Measurements from ENCODE around the gene OSGEP.

Gene OSGEP

DNA sequence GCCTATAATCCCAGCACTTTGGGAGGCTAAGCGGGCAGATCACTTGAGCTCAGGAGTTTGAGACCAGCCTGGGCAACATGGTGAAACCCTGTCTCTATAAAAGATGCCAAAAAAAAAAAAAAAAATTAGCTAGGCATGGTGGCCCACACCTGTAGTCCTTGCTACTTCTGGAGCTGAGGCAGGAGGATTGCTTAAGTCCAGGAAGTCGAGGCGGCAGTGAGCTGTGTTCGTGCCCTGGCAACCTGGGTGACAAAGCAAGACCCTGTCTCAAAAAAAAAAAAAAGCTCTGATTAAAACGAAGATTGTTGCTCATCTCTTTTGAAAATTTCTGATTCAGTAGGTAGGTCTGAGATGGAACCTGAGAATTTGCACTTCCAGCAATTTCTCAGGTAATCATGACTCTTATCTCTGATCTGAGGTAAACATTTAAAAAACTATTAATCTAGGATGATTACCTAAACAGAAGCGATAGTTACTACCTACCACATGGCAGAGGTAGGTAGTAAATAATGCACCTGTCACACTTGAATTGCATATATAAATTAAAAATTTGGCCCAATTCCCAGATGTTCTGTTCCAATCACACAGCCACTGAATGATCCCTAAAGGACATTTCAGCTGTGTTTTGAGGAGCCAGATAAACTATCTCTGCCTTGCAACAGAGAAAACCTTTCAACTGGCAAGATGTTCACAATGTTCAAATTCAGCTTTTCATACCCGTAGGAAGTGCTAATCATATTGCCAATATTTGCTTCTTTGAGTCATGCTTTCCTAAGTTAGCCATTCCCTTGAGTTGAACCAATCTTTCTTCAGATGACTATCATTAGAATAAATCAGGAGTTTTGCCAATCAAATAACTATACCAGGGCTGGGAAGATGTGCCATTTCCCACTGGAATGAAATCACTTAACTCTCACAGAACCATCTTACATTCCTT lies 37.1 kb downstream of the OSGEP start:
- TF ChIP-seq, protein P1, sequence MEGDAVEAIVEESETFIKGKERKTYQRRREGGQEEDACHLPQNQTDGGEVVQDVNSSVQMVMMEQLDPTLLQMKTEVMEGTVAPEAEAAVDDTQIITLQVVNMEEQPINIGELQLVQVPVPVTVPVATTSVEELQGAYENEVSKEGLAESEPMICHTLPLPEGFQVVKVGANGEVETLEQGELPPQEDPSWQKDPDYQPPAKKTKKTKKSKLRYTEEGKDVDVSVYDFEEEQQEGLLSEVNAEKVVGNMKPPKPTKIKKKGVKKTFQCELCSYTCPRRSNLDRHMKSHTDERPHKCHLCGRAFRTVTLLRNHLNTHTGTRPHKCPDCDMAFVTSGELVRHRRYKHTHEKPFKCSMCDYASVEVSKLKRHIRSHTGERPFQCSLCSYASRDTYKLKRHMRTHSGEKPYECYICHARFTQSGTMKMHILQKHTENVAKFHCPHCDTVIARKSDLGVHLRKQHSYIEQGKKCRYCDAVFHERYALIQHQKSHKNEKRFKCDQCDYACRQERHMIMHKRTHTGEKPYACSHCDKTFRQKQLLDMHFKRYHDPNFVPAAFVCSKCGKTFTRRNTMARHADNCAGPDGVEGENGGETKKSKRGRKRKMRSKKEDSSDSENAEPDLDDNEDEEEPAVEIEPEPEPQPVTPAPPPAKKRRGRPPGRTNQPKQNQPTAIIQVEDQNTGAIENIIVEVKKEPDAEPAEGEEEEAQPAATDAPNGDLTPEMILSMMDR (IDR thresholded peaks at IDR 0.05; ENCODE audit: low read depth, low read length), result no peak
- no peak for TF ChIP-seq MYC (IDR thresholded peaks at IDR 0.05; ENCODE audit: low read depth, low read length)
- TF ChIP-seq, protein P2, sequence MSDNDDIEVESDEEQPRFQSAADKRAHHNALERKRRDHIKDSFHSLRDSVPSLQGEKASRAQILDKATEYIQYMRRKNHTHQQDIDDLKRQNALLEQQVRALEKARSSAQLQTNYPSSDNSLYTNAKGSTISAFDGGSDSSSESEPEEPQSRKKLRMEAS (IDR thresholded peaks at IDR 0.05; ENCODE audit: low read depth, low read length), result no peak
- no peak for TF ChIP-seq POLR2A (IDR thresholded peaks at IDR 0.05; ENCODE audit: extremely low read depth, insufficient read length)
- H3K4me3 ChIP-seq (ENCODE audit: low read depth, low read length), result no peak overlapping the region
- no peak for DNase-seq (ENCODE audit: low read depth)

DNA sequence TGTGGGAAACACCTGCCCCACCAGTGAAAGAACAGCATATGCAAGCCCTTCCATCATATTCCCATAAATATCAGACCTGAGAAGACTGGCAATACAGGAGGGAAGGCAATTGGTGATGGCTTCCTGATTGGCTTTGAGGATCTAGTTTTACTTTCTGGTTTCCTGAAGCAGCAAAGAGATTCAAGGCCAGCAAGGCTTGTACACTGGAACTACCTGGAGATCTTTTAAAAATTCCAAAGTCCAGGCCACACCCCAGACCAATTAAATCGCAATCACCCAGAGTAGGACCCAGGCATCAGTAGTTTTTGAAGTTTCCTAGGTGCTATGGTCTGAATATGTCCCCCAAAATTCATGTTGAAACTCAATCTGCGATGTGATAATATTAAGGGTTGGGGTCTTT lies 38.4 kb downstream of the OSGEP start:
- H3K4me3 ChIP-seq (ENCODE audit: low read depth, low read length), result no peak overlapping the region
- DNase-seq (ENCODE audit: low read depth), result no peak
- TF ChIP-seq POLR2A (IDR thresholded peaks at IDR 0.05; ENCODE audit: extremely low read depth, insufficient read length) (no peak), MYC (IDR thresholded peaks at IDR 0.05; ENCODE audit: low read depth, low read length) (no peak)
- TF ChIP-seq, protein P2 (IDR thresholded peaks at IDR 0.05; ENCODE audit: low read depth, low read length), result no peak
- TF ChIP-seq, protein P1 (IDR thresholded peaks at IDR 0.05; ENCODE audit: low read depth, low read length), result no peak

DNA sequence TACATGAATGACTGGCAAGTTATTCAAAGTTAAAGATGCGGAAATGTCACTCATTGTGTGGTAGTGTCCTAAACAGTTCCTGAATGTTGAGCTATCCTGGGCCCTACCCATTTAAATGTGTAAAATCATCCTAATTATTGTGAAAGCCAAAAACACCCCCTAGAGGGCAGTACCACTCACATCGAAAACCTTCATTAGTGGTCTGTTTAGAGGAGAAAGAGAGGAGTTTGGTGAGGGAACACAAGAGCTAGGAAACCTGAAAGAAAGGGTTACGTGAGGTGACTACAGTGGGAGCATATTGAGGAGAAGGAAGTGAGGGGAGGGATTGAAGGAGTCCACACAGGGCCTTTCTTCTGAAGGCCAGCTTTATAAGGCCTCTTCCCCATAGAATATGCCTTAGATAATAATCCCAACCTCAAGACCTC lies 38.8 kb downstream of the OSGEP start:
- TF ChIP-seq POLR2A (IDR thresholded peaks at IDR 0.05; ENCODE audit: extremely low read depth, insufficient read length) (no peak), MYC (IDR thresholded peaks at IDR 0.05; ENCODE audit: low read depth, low read length) (no peak)
- TF ChIP-seq, protein P1 (IDR thresholded peaks at IDR 0.05; ENCODE audit: low read depth, low read length), result peak; percentile 54
- TF ChIP-seq, protein P2 (IDR thresholded peaks at IDR 0.05; ENCODE audit: low read depth, low read length), result no peak
- DNase-seq (ENCODE audit: low read depth), result peak; percentile 83
- H3K4me3 ChIP-seq (ENCODE audit: low read depth, low read length), result no peak overlapping the region

DNA sequence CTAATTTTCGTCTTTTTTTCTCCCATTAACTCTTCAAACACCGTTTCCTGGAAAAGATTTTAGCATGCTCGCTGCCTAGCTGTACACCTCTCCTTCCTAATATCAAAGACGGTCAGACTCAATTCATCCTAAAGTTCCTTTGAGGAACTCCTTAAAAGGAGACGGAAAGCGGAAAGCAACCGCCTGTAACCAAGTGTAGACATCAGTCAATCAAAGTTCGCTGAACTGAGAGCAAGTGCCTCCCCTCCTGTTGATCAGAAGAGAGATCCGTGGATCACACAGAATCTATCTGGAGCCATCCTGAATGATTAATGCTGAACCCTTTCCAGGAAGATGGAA lies 40.9 kb downstream of the OSGEP start:
- TF ChIP-seq MYC (IDR thresholded peaks at IDR 0.05; ENCODE audit: low read depth, low read length), result no peak
- TF ChIP-seq POLR2A (IDR thresholded peaks at IDR 0.05; ENCODE audit: extremely low read depth, insufficient read length), result no peak
- TF ChIP-seq, protein P2 (IDR thresholded peaks at IDR 0.05; ENCODE audit: low read depth, low read length), result no peak
- TF ChIP-seq, protein P1 (IDR thresholded peaks at IDR 0.05; ENCODE audit: low read depth, low read length), result no peak
- DNase-seq (ENCODE audit: low read depth), result peak; percentile 48

DNA sequence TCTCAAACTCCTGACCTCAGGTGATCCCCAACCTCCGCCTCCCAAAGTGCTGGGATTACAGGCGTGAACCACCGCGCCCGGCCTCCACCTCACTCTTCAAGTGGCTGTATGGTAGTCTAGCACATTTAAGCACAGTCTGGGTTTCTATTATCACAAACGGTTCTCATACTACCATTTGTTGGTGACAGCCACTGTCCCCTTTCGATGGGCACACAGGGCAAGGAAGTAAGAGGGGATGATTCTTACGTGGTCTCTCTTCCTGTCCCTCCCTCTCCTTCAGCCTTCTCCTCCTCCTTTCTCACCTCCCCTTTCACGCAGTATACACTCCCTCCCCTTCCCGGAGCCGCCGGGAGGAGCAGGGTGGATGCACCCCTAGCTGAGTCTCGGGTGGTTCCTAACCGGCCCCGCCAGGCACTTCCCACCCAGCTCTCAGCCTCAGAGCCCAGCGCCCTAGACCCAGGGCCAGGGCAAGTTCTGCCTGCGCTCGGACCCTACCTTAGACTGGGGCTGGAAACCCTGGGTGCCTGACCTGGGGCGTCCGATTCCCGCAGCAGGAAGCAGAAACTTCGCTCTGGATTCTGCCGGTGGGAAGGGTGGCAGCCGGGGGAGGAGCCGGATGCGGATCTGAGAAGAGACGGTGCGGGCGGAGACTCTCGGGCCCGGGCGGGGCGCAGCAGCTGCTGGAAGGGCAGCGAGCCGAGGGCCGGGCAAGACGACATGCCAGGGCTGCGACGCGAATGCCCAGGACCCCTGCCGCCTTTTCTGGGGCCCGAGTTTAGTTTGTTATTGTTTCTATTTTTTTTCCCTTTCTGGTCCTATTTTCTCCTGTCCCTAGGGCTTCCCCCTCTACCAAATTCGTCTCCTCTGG lies 41.5 kb downstream of the OSGEP start, which contains the start of gene TEP1:
Gene TEP1 (minus strand): TSS at position 626 of the 868 bp plus-strand sequence. CDS start 5,062 bp downstream, outside the sequence.
- TF ChIP-seq, protein P1 (IDR thresholded peaks at IDR 0.05; ENCODE audit: low read depth, low read length), result no peak
- TF ChIP-seq MYC (IDR thresholded peaks at IDR 0.05; ENCODE audit: low read depth, low read length) (no peak), POLR2A (IDR thresholded peaks at IDR 0.05; ENCODE audit: extremely low read depth, insufficient read length) (peak; percentile 36)
- TF ChIP-seq, protein P2 (IDR thresholded peaks at IDR 0.05; ENCODE audit: low read depth, low read length), result no peak
- peak; percentile 82 for DNase-seq (ENCODE audit: low read depth)
- H3K4me3 ChIP-seq (ENCODE audit: low read depth, low read length), result peak within 1 kb of the TSS; percentile 75

More for the DNA sequence above, 40.9 kb downstream of the OSGEP start:
- H3K4me3 ChIP-seq (ENCODE audit: low read depth, low read length), result peak overlapping the region; percentile 75

Data from NB4 (cell line).